Astrocyte (in vitro differentiated cells and primary cell): ENCODE results near the gene AP1G2. TPM values are rescaled to one million over a fixed set of nuclear protein-coding genes. Genes with fewer than 3 reads are reported as not detected.
"Not testable (repeated sequence)": the region's sequence is repeated elsewhere in the genome, so short reads cannot be mapped to it uniquely, and the experiment has no call there.

Experiments
- DNase-seq: peaks from one replicate; pipeline ENCODE4 v3.0.0-alpha.2; 2010; ENCODE audit warnings: low read depth
- FAIRE-seq: peaks from 2 replicates; lab custom pipeline; 2011; peaks lifted over from hg19 to GRCh38; lab: Jason Lieb, UNC
- H2AFZ ChIP-seq: 2 replicates; pipeline ENCODE4 v1.6.0; 2012; ENCODE audit warnings: low read depth, low read length, inconsistent platforms
- H3K27ac ChIP-seq: 2 replicates; pipeline ENCODE4 v1.5.1; 2011; ENCODE audit warnings: low read depth, low read length, inconsistent platforms
- H3K27me3 ChIP-seq: 2 replicates; pipeline ENCODE4 v1.6.0; 2011; ENCODE audit warnings: low read length, inconsistent platforms; ENCODE audit not compliant: insufficient read depth
- H3K36me3 ChIP-seq: 2 replicates; pipeline ENCODE4 v1.5.1; 2011; ENCODE audit warnings: low read length, inconsistent platforms; ENCODE audit not compliant: insufficient read depth
- H3K4me1 ChIP-seq: 2 replicates; pipeline ENCODE4 v1.5.1; 2011; ENCODE audit warnings: low read length, inconsistent platforms; ENCODE audit not compliant: insufficient read depth
- H3K4me2 ChIP-seq: 2 replicates; pipeline ENCODE4 v1.6.0; 2012; ENCODE audit warnings: low read length, inconsistent platforms
- H3K4me3 ChIP-seq: 2 replicates; pipeline ENCODE4 v1.5.1; 2011; ENCODE audit warnings: low read depth, mild to moderate bottlenecking, low read length, inconsistent platforms; ENCODE audit not compliant: insufficient read depth
- H3K79me2 ChIP-seq: 2 replicates; pipeline ENCODE4 v1.6.0; 2012; ENCODE audit warnings: mild to moderate bottlenecking, low read length, inconsistent platforms; ENCODE audit not compliant: insufficient read depth
- H3K9ac ChIP-seq: 2 replicates; pipeline ENCODE4 v1.6.0; 2012; ENCODE audit warnings: mild to moderate bottlenecking, low read length, inconsistent platforms
- H3K9me3 ChIP-seq: 2 replicates; pipeline ENCODE4 v1.5.1; 2012; ENCODE audit warnings: low read depth, mild to moderate bottlenecking, low read length, inconsistent platforms; ENCODE audit not compliant: insufficient read depth
- H4K20me1 ChIP-seq: 2 replicates; pipeline ENCODE4 v1.6.0; 2012; ENCODE audit warnings: low read length, inconsistent platforms; ENCODE audit not compliant: insufficient read depth
- H3K27ac Mint-ChIP-seq: one replicate; pipeline ENCODE4 v1.8.0; 2021; ENCODE audit warnings: mild to moderate bottlenecking, mixed read lengths; ENCODE audit not compliant: unreplicated experiment
- H3K27me3 Mint-ChIP-seq: one replicate; pipeline ENCODE4 v1.8.0; 2021; ENCODE audit warnings: low read depth, mixed read lengths; ENCODE audit not compliant: unreplicated experiment
- H3K36me3 Mint-ChIP-seq: one replicate; pipeline ENCODE4 v1.8.0; 2021; ENCODE audit warnings: low read depth, mixed read lengths; ENCODE audit not compliant: unreplicated experiment
- H3K4me1 Mint-ChIP-seq: one replicate; pipeline ENCODE4 v1.8.0; 2021; ENCODE audit warnings: low read depth, mixed read lengths; ENCODE audit not compliant: unreplicated experiment
- H3K4me3 Mint-ChIP-seq: one replicate; pipeline ENCODE4 v1.8.0; 2021; ENCODE audit warnings: mild to moderate bottlenecking, moderate library complexity, mixed read lengths; ENCODE audit not compliant: unreplicated experiment
- H3K9me3 Mint-ChIP-seq: one replicate; pipeline ENCODE4 v1.8.0; 2021; ENCODE audit warnings: mild to moderate bottlenecking, mixed read lengths; ENCODE audit not compliant: unreplicated experiment
- EZH2 ChIP-seq: IDR thresholded peaks from 2 replicates; pipeline ENCODE4 v1.6.1; 2012; ENCODE audit warnings: mild to moderate bottlenecking, low read length, inconsistent platforms; ENCODE audit not compliant: insufficient read depth
- total RNA-seq: library from RNA; stranded (reverse); gene quantifications from 2 replicates; pipeline ENCODE4 v1.2.1, GENCODE V29; 2021
- TF ChIP-seq, protein P1 (sequence below): IDR thresholded peaks from 2 replicates; pipeline ENCODE4 v1.5.1; 2011; ENCODE audit warnings: low read depth, mild to moderate bottlenecking, inconsistent platforms, low read length, moderate library complexity; ENCODE audit not compliant: insufficient read depth

Gene AP1G2
- total RNA-seq, 1 donor from 2014 or later: 80.9 TPM

DNA sequence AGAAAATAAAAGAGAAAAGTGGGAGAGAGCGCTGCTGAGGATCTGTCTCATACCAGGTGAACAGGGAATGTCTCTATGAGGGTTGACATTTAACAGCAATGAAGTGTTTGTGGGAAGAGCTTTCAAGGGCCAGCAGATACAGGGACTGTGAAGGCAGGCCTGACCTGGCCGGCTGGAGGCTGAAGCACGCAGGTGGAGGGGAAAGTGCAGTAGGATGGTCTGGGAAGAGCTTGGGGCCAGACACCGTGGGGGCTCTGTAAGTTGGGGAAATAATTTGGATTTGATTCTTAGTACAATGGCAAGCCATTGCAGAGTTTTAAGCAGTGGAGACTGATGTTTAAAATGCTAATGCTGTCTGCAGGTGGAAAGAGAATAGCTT, 44.8 kb upstream of the AP1G2 start:
- Histone ChIP-seq H3K9me3 (no peaks in the 10 kb centered on the region), H2AFZ (no peak overlapping the region), H3K4me2 (no peak overlapping the region), H4K20me1 (no peaks in the 10 kb centered on the region), H3K79me2 (no peaks in the 10 kb centered on the region), H3K27ac (no peak overlapping the region), H3K36me3 (no peaks in the 10 kb centered on the region), H3K27me3 (peaks cover 3% of the 10 kb centered on the region), H3K9ac (no peak overlapping the region), H3K4me1 (no peaks in the 10 kb centered on the region), H3K4me3 (no peak overlapping the region)
- Mint-ChIP-seq H3K27me3 (peaks cover 14% of the 10 kb centered on the region), H3K4me3 (no peak overlapping the region), H3K4me1 (no peaks in the 10 kb centered on the region), H3K36me3 (no peaks in the 10 kb centered on the region), H3K9me3 (peaks cover 7% of the 10 kb centered on the region), H3K27ac (no peak overlapping the region)
- TF ChIP-seq EZH2: no peak
- TF ChIP-seq, protein P1, sequence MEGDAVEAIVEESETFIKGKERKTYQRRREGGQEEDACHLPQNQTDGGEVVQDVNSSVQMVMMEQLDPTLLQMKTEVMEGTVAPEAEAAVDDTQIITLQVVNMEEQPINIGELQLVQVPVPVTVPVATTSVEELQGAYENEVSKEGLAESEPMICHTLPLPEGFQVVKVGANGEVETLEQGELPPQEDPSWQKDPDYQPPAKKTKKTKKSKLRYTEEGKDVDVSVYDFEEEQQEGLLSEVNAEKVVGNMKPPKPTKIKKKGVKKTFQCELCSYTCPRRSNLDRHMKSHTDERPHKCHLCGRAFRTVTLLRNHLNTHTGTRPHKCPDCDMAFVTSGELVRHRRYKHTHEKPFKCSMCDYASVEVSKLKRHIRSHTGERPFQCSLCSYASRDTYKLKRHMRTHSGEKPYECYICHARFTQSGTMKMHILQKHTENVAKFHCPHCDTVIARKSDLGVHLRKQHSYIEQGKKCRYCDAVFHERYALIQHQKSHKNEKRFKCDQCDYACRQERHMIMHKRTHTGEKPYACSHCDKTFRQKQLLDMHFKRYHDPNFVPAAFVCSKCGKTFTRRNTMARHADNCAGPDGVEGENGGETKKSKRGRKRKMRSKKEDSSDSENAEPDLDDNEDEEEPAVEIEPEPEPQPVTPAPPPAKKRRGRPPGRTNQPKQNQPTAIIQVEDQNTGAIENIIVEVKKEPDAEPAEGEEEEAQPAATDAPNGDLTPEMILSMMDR: no peak
- FAIRE-seq (no peak), DNase-seq (no peak)

- Histone ChIP-seq H3K9ac (no peak overlapping the region), H3K36me3 (no peaks in the 10 kb centered on the region), H3K9me3 (no peaks in the 10 kb centered on the region), H3K27ac (no peak overlapping the region), H3K4me1 (no peaks in the 10 kb centered on the region), H3K27me3 (peaks cover 3% of the 10 kb centered on the region), H4K20me1 (no peaks in the 10 kb centered on the region), H3K4me2 (no peak overlapping the region), H2AFZ (no peak overlapping the region), H3K79me2 (no peaks in the 10 kb centered on the region), H3K4me3 (no peak overlapping the region)
- no peaks in the 10 kb centered on the region for H3K36me3 Mint-ChIP-seq
- TF ChIP-seq, protein P1: no peak
- no peak for TF ChIP-seq EZH2
- H3K27ac Mint-ChIP-seq: no peak overlapping the region
- peaks cover 14% of the 10 kb centered on the region for H3K27me3 Mint-ChIP-seq
- no peak for FAIRE-seq
- peaks cover 6% of the 10 kb centered on the region for H3K4me1 Mint-ChIP-seq
- DNase-seq: no peak
- H3K4me3 Mint-ChIP-seq: no peak overlapping the region
- H3K9me3 Mint-ChIP-seq: peaks cover 7% of the 10 kb centered on the region
These were observed 43.3 kb upstream of the AP1G2 start for GRCh38 chr14:23610815-23611289.

GRCh38 chr14:23610090-23610814, 42.7 kb upstream of the AP1G2 start:
- Mint-ChIP-seq H3K36me3 (no peaks in the 10 kb centered on the region), H3K27me3 (peaks cover 10% of the 10 kb centered on the region), H3K9me3 (peaks cover 7% of the 10 kb centered on the region), H3K27ac (no peak overlapping the region), H3K4me1 (peaks cover 10% of the 10 kb centered on the region), H3K4me3 (no peak overlapping the region)
- TF ChIP-seq, protein P1: no peak
- no peak for TF ChIP-seq EZH2
- Histone ChIP-seq H4K20me1 (no peaks in the 10 kb centered on the region), H3K9me3 (no peaks in the 10 kb centered on the region), H3K4me2 (no peak overlapping the region), H2AFZ (no peak overlapping the region), H3K4me3 (no peak overlapping the region), H3K79me2 (no peaks in the 10 kb centered on the region), H3K4me1 (no peaks in the 10 kb centered on the region), H3K9ac (no peak overlapping the region), H3K27ac (no peak overlapping the region), H3K27me3 (peaks cover 3% of the 10 kb centered on the region), H3K36me3 (no peaks in the 10 kb centered on the region)
- DNase-seq (no peak), FAIRE-seq (no peak)

DNA sequence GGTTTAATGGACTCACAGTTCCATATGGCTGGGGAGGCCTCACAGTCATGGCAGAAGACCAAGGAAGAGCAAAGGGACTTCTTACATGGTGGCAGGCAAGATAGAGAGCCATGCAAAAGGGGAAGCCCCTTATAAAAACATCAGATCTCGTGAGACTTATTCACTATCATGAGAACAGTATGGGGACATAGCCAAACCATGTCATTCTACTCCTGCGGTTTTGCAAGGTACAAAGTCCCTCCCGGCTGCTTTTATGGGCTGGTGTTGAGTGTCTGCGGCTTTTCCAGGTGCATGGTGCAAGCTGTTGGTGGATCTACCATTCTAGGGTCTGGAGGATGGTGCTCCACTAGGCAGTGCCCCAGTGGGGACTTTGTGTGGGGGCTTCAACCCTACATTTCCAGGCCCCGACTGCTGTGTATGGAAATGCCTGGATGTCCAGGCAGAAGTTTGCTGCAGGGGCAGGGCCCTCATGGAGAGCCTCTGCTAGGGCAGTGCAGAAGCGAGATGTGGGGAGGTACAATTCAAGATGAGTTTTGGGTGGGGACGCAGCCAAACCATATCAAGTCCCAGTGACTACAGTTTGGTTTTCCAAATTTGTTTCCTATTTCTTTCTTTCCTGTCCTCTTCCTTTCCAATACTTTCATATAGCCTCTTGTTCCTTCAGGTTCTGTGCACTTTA, 42.0 kb upstream of the AP1G2 start:
- not testable (repeated sequence) for H3K4me3 ChIP-seq, H3K9me3 ChIP-seq, DNase-seq, H3K36me3 Mint-ChIP-seq, H3K4me2 ChIP-seq, H4K20me1 ChIP-seq, H3K27ac Mint-ChIP-seq, H3K79me2 ChIP-seq, H3K9me3 Mint-ChIP-seq, FAIRE-seq, H3K36me3 ChIP-seq, H3K4me1 ChIP-seq, H3K9ac ChIP-seq, H2AFZ ChIP-seq, H3K4me1 Mint-ChIP-seq, H3K27ac ChIP-seq, H3K4me3 Mint-ChIP-seq, H3K27me3 Mint-ChIP-seq, H3K27me3 ChIP-seq
